PC-3 (cell line): Measurements from ENCODE around the gene ACTL7A. TPM values are rescaled to one million over a fixed set of nuclear protein-coding genes. Genes with fewer than 3 reads are reported as not detected.

Source experiments
- ATAC-seq: fragments of 200-7000 bp; cut with Tn5 transposase; 2 replicates; pipeline ENCODE4 v1.9.1; 2020; ENCODE audit warnings: mild to moderate bottlenecking, moderate library complexity
- BruUV-seq: library from RNA; stranded (reverse); fragments of 400-500 nt; replicated peaks from 2 replicates; lab custom pipeline; 2021; lab: Mats Ljungman, UMichigan
- CTCF ChIA-PET: fragments of 300-600 bp; sonication (Branson Sonifier 250); formaldehyde crosslinking; loops from one replicate; lab custom pipeline; 2022; ENCODE audit warnings: antibody characterized with exemption; lab: Charles Lee
- POLR2A ChIA-PET: fragments of 300-600 bp; sonication (Branson Sonifier 250); formaldehyde crosslinking; loops from one replicate; lab custom pipeline; 2022; ENCODE audit warnings: antibody characterized with exemption; ENCODE audit not compliant: unreplicated experiment; lab: Charles Lee
- DNase-seq: peaks from one replicate; pipeline ENCODE4 v3.0.0-alpha.2; 2015
- H2AFZ ChIP-seq: fragments of 300-600 bp; sonication (generic); 2 replicates; pipeline ENCODE4 v1.6.0; 2016; ENCODE audit warnings: antibody characterized with exemption, low read length
- H3F3A ChIP-seq: fragments of 300-600 bp; sonication (generic); one replicate; pipeline ENCODE4 v1.6.0; 2017; ENCODE audit warnings: antibody characterized with exemption, low read length, control low read depth, mild to moderate bottlenecking; ENCODE audit not compliant: unreplicated experiment
- H3K27ac ChIP-seq: fragments of 300-600 bp; sonication (generic); 2 replicates; pipeline ENCODE4 v1.5.1; 2016; ENCODE audit warnings: mild to moderate bottlenecking, low read length
- H3K27me3 ChIP-seq: fragments of 300-600 bp; sonication (generic); 2 replicates; pipeline ENCODE4 v1.6.1; 2016; ENCODE audit warnings: low read length, mixed read lengths
- H3K36me3 ChIP-seq: fragments of 300-600 bp; sonication (generic); 2 replicates; pipeline ENCODE4 v1.6.1; 2016; ENCODE audit warnings: low read depth, mixed run types, low read length, mixed read lengths
- H3K4me1 ChIP-seq: fragments of 300-600 bp; sonication (generic); 2 replicates; pipeline ENCODE4 v1.5.1; 2016; ENCODE audit warnings: low read length; ENCODE audit not compliant: insufficient read depth
- H3K4me2 ChIP-seq: fragments of 300-600 bp; sonication (generic); 2 replicates; pipeline ENCODE4 v1.6.0; 2016; ENCODE audit warnings: low read length
- H3K4me3 ChIP-seq: fragments of 300-600 bp; sonication (generic); 2 replicates; pipeline ENCODE4 v1.5.1; 2016; ENCODE audit warnings: mild to moderate bottlenecking, low read length, mixed read lengths
- H3K79me2 ChIP-seq: fragments of 300-600 bp; sonication (generic); 2 replicates; pipeline ENCODE4 v1.6.1; 2017; ENCODE audit warnings: low read length, mixed read lengths
- H3K9ac ChIP-seq: fragments of 300-600 bp; sonication (generic); 2 replicates; pipeline ENCODE4 v1.6.0; 2016; ENCODE audit warnings: mild to moderate bottlenecking, low read length
- H3K9me2 ChIP-seq: fragments of 300-600 bp; sonication (generic); replicated peaks from 2 replicates; pipeline ENCODE4 v1.6.1; 2016; ENCODE audit warnings: mixed run types, low read length, mixed read lengths
- H3K9me3 ChIP-seq: fragments of 300-600 bp; sonication (generic); 2 replicates; pipeline ENCODE4 v1.6.1; 2016; ENCODE audit warnings: low read length, mixed read lengths
- H4K20me1 ChIP-seq: fragments of 300-600 bp; sonication (generic); 2 replicates; pipeline ENCODE4 v1.6.1; 2016; ENCODE audit warnings: low read length, mixed read lengths
- EZH2 ChIP-seq: fragments of 300-600 bp; sonication (generic); IDR thresholded peaks from one replicate; pipeline ENCODE4 v1.6.1; 2017; ENCODE audit warnings: antibody characterized with exemption, mild to moderate bottlenecking, low read length; ENCODE audit not compliant: unreplicated experiment
- EZH2phosphoT487 ChIP-seq: fragments of 300-600 bp; sonication (generic); IDR thresholded peaks from 2 replicates; pipeline ENCODE4 v1.6.1; 2018; ENCODE audit warnings: mild to moderate bottlenecking, antibody characterized with exemption, low read length, borderline replicate concordance
- intact Hi-C: fragments of 100-400 bp; cut with micrococcal nuclease; formaldehyde crosslinking; loops from 2 replicates; pipeline ENCODE4 v1.9.0; 2023
- total RNA-seq: library from RNA; depleted of rRNA; stranded (reverse); fragments of >200 nt; gene quantifications from 2 replicates; pipeline ENCODE4 v1.2.3, GENCODE V29; 2014
- TF ChIP-seq, protein P1 (sequence below): fragments of 300-600 bp; sonication (generic); conservative IDR thresholded peaks from 2 replicates; pipeline ENCODE4 v1.5.1; 2017; ENCODE audit warnings: antibody characterized with exemption, low read depth, mild to moderate bottlenecking, low read length

ACTL7A gene
- total RNA-seq, 1 experiment from 2014 or later, result not detected

DNA sequence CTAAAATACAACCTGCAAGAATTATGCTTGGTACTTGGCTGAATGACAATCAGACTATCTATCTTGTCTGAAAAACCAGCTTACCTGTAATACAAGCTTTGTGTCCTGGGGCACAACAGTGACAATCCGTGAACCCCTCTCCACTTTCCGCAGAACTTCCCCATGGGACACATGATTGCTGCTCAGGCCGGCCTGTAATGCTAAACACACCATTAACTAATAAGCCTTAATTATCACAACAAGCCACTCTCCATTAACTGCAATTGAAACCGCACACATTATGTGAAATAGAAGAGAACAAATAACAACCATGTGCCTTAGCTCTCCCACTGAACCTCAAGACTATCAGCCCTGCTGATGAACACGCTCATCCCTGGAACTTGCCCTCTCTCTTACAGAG is 38.1 kb downstream of the ACTL7A start:
- H3F3A ChIP-seq, result no peaks in the 10 kb centered on the region
- H3K4me1 ChIP-seq, result no peaks in the 10 kb centered on the region; the same call in 1 of the 2 replicates
- no peak overlapping the region for H2AFZ ChIP-seq
- H3K36me3 ChIP-seq, result peaks cover 28% of the 10 kb centered on the region; the same call in 1 of the 2 replicates
- H3K9ac ChIP-seq, result no peak overlapping the region
- no TSS peak for BruUV-seq
- intact Hi-C loops, result no loop called here
- no peak overlapping the region for H3K4me3 ChIP-seq
- H4K20me1 ChIP-seq, result no peaks in the 10 kb centered on the region
- POLR2A ChIA-PET, result no interaction called here
- no peaks in the 10 kb centered on the region for H3K27me3 ChIP-seq
- no peaks in the 10 kb centered on the region for H3K9me2 ChIP-seq
- TF ChIP-seq EZH2phosphoT487 (no peak), EZH2 (no peak)
- TF ChIP-seq, protein P1, sequence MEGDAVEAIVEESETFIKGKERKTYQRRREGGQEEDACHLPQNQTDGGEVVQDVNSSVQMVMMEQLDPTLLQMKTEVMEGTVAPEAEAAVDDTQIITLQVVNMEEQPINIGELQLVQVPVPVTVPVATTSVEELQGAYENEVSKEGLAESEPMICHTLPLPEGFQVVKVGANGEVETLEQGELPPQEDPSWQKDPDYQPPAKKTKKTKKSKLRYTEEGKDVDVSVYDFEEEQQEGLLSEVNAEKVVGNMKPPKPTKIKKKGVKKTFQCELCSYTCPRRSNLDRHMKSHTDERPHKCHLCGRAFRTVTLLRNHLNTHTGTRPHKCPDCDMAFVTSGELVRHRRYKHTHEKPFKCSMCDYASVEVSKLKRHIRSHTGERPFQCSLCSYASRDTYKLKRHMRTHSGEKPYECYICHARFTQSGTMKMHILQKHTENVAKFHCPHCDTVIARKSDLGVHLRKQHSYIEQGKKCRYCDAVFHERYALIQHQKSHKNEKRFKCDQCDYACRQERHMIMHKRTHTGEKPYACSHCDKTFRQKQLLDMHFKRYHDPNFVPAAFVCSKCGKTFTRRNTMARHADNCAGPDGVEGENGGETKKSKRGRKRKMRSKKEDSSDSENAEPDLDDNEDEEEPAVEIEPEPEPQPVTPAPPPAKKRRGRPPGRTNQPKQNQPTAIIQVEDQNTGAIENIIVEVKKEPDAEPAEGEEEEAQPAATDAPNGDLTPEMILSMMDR, result no peak
- no peaks in the 10 kb centered on the region for H3K79me2 ChIP-seq
- no peaks in the 10 kb centered on the region for H3K9me3 ChIP-seq
- ATAC-seq (no peak), DNase-seq (no peak)
- CTCF ChIA-PET, result no interaction called here
- no peak overlapping the region for H3K27ac ChIP-seq
- no peak overlapping the region for H3K4me2 ChIP-seq

DNA sequence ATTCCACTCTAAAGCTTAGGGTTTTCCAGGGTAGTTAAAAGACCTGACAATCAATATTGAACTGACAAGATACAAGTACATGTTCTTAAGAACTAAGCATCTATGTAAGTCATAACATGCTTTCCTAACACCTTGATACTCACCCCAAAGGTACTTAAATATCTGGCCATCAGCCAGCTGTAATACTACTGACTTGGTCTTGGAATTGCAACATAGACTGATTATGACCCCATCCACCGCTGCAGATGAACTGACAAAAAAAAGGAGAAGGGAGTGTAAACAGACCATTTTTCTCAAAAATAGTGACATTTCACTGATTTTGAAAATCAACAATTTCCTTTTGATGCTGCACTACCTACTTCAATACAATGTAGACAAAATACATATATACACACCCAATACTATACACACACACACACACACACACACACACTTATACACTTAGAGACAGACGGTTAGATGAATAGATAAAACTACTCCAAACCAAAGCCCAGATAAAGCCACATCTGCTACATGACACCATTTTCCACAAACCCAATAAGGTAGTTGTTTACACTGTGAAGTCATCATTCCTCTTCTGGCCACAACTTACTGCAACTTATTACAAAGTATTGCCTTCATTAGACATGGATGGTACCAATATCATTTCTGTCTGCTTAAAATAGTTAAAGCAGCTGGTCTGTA is 41.5 kb downstream of the ACTL7A start:
- DNase-seq (peak; percentile 27), ATAC-seq (no peak)

More for the DNA sequence above, 41.5 kb downstream of the ACTL7A start:
- no peak overlapping the region for H2AFZ ChIP-seq
- TF ChIP-seq EZH2phosphoT487 (no peak), EZH2 (no peak)
- TF ChIP-seq, protein P1, result no peak
- H4K20me1 ChIP-seq, result no peaks in the 10 kb centered on the region
- no TSS peak for BruUV-seq
- no peaks in the 10 kb centered on the region for H3K9me2 ChIP-seq
- H3K27ac ChIP-seq, result no peak overlapping the region
- no peak overlapping the region for H3K4me3 ChIP-seq
- no peaks in the 10 kb centered on the region for H3F3A ChIP-seq
- ChIA-PET POLR2A (no interaction called here), CTCF (no interaction called here)
- no peak overlapping the region for H3K9ac ChIP-seq
- H3K4me2 ChIP-seq, result no peak overlapping the region
- H3K27me3 ChIP-seq, result no peaks in the 10 kb centered on the region
- H3K36me3 ChIP-seq, result peaks cover 20% of the 10 kb centered on the region
- H3K9me3 ChIP-seq, result no peaks in the 10 kb centered on the region
- intact Hi-C loops, result no loop called here
- no peaks in the 10 kb centered on the region for H3K79me2 ChIP-seq
- H3K4me1 ChIP-seq, result no peaks in the 10 kb centered on the region; the same call in 1 of the 2 replicates
